GM12878 (cell line): ENCODE data around the gene TNFSF12. TPM values are rescaled to one million over a fixed set of nuclear protein-coding genes. Genes with fewer than 3 reads are reported as not detected.

ENCODE experiments used
- ATAC-seq: fragments of 200-7000 bp; cut with Tn5 transposase; 3 replicates; pipeline ENCODE4 v1.9.1; 2020; ENCODE audit warnings: mild to moderate bottlenecking, moderate library complexity
- BruUV-seq: library from RNA; stranded (reverse); fragments of 400-500 nt; replicated peaks from 2 replicates; lab custom pipeline; 2021; lab: Mats Ljungman, UMichigan
- CTCF ChIA-PET: fragments of 300-600 bp; sonication (Branson Sonifier 250); formaldehyde crosslinking; extraction: SDS; loops from one replicate; lab custom pipeline; 2021; ENCODE audit warnings: inconsistent platforms; lab: Yijun Ruan, JAX
- POLR2A ChIA-PET: fragments of 350-600 bp; formaldehyde crosslinking; extraction: SDS; loops from one replicate; lab custom pipeline; 2021; ENCODE audit warnings: inconsistent platforms; lab: Charles Lee
- RAD21 ChIA-PET: fragments of 300-600 bp; sonication (Branson Sonifier 250); formaldehyde crosslinking; loops from one replicate; lab custom pipeline; 2023; ENCODE audit warnings: antibody characterized with exemption; ENCODE audit not compliant: unreplicated experiment; lab: Charles Lee
- SMC1A ChIA-PET: fragments of 300-600 bp; sonication (Branson Sonifier 250); formaldehyde crosslinking; loops from one replicate; lab custom pipeline; 2023; ENCODE audit not compliant: unreplicated experiment, uncharacterized antibody; lab: Charles Lee
- DNase-seq: peaks from one replicate; pipeline ENCODE4 v3.0.0-alpha.2; 2011; ENCODE audit warnings: low read depth, low spot score
- FAIRE-seq: peaks from 3 replicates; lab custom pipeline; 2011; peaks lifted over from hg19 to GRCh38; lab: Jason Lieb, UNC
- H2AFZ ChIP-seq: 2 replicates; pipeline ENCODE4 v1.6.0; 2011; ENCODE audit warnings: low read depth, low read length, control low read depth; ENCODE audit not compliant: control insufficient read depth
- H3K27ac ChIP-seq: 2 replicates; pipeline ENCODE4 v1.5.1; 2011; ENCODE audit warnings: control low read depth; ENCODE audit not compliant: control insufficient read depth, insufficient read depth
- H3K27me3 ChIP-seq, 2 experiments: replicated peaks in 1 of 2; 2 replicates each; pipeline versions ENCODE4 v1.6.0 to v1.6.1; 2011; ENCODE audit warnings: low read length in 1 of 2; ENCODE audit not compliant: control insufficient read depth in 2 of 2, insufficient read depth in 2 of 2
- H3K36me3 ChIP-seq, 2 experiments: 2 replicates each; pipeline ENCODE4 v1.5.1; 2011; ENCODE audit warnings: low read length in 1 of 2; ENCODE audit not compliant: control insufficient read depth in 2 of 2, insufficient read depth in 2 of 2
- H3K4me1 ChIP-seq: 2 replicates; pipeline ENCODE4 v1.6.1; 2011; ENCODE audit warnings: mild to moderate bottlenecking, low read length, moderate library complexity, mixed read lengths; ENCODE audit not compliant: control insufficient read depth, insufficient read depth
- H3K4me2 ChIP-seq: 2 replicates; pipeline ENCODE4 v1.6.0; 2011; ENCODE audit warnings: control low read depth; ENCODE audit not compliant: control insufficient read depth, insufficient read depth
- H3K4me3 ChIP-seq: fragments of 200-600 bp; sonication (generic); 2 replicates; pipeline ENCODE4 v1.5.1; 2016
- H3K79me2 ChIP-seq: 2 replicates; pipeline ENCODE4 v1.6.0; 2011; ENCODE audit warnings: low read length; ENCODE audit not compliant: control insufficient read depth, insufficient read depth
- H3K9ac ChIP-seq: 2 replicates; pipeline ENCODE4 v1.8.0; 2011; ENCODE audit warnings: low read length, control low read depth, mixed read lengths; ENCODE audit not compliant: control insufficient read depth, insufficient read depth
- H3K9me3 ChIP-seq: replicated peaks from 3 replicates; pipeline ENCODE4 v1.5.1; 2011; ENCODE audit warnings: mild to moderate bottlenecking, low read length; ENCODE audit not compliant: control insufficient read depth, insufficient read depth
- H4K20me1 ChIP-seq: 2 replicates; pipeline ENCODE4 v1.6.0; 2011; ENCODE audit not compliant: control insufficient read depth, insufficient read depth
- BACH1 ChIP-seq: fragments of 450-650 bp; IDR thresholded peaks from 2 replicates; pipeline ENCODE4 v1.6.1; 2017; ENCODE audit warnings: mild to moderate bottlenecking, borderline replicate concordance
- CREM ChIP-seq: IDR thresholded peaks from 2 replicates; pipeline ENCODE4 v1.6.1; 2014; ENCODE audit warnings: antibody characterized with exemption, low read depth
- KLF5 ChIP-seq: fragments of 450-650 bp; IDR thresholded peaks from 2 replicates; pipeline ENCODE4 v1.6.1; 2014; ENCODE audit warnings: mild to moderate bottlenecking; ENCODE audit not compliant: partially characterized antibody
- MXI1 ChIP-seq: fragments of 150-350 bp; IDR thresholded peaks from 2 replicates; pipeline ENCODE4 v1.6.1; 2011; ENCODE audit warnings: low read depth, mild to moderate bottlenecking, inconsistent platforms, low read length, improper control_type of control experiment
- SIN3A ChIP-seq: IDR thresholded peaks from 2 replicates; pipeline ENCODE4 v1.6.1; 2012; ENCODE audit warnings: low read depth, low read length, improper control_type of control experiment
- ZSCAN29 ChIP-seq: fragments of 450-650 bp; IDR thresholded peaks from 2 replicates; pipeline ENCODE4 v1.6.1; 2017; ENCODE audit warnings: mild to moderate bottlenecking, moderate library complexity
- WGBS: methylation state at CpG from one replicate; pipeline ENCODE4 v1.1.6; 2016; ENCODE audit warnings: low lambda C conversion rate; ENCODE audit not compliant: insufficient replicate concordance, insufficient coverage; ENCODE audit errors: missing lambda C conversion rate; 5-methylcytosine and 5-hydroxymethylcytosine counted together
- in situ Hi-C: fragments of 300-500 bp; cut with MboI; formaldehyde crosslinking; loops from 9 replicates; pipeline ENCODE4 v1.14.3; 2018; ENCODE audit warnings: mixed read lengths
- intact Hi-C: fragments of 100-400 bp; cut with micrococcal nuclease; formaldehyde crosslinking; loops from one replicate; pipeline ENCODE4 v1.14.2; 2022; ENCODE audit not compliant: unreplicated experiment
- polyA plus RNA-seq, 11 experiments: library from polyadenylated mRNA; depleted of rRNA in 4 of 11; unstranded in 6 of 11; stranded (reverse) in 5 of 11; fragments of >200 nt; fragmentation: Nextera tagmentation in 4 of 11; fragmentation: Illumina TruSeq in 1 of 11; extraction: Ambion mirVana in 4 of 11; extraction: Trizol in 1 of 11; gene quantifications; 1 replicate in 1 of 11; 2 replicates in 10 of 11; pipeline versions ENCODE4 v1.2.1 to v1.2.3, GENCODE V29; 2011 to 2016; ENCODE audit warnings: inconsistent platforms in 2 of 11, missing spikeins in 2 of 11, low read depth in 1 of 11
- total RNA-seq, 4 experiments: library from RNA; depleted of rRNA in 3 of 4; stranded (reverse); fragments of >200 nt in 3 of 4; fragmentation: Illumina TruSeq in 1 of 4; extraction: Trizol in 1 of 4; gene quantifications; 2 replicates each; pipeline versions ENCODE4 v1.2.1 to v1.2.3, GENCODE V29; 2013 to 2021
- TF ChIP-seq, protein P1 (sequence below): fragments of 450-650 bp; IDR thresholded peaks from 2 replicates; pipeline ENCODE4 v1.6.1; 2016; ENCODE audit warnings: mild to moderate bottlenecking
- TF ChIP-seq, protein P2 (sequence below): fragments of 150-350 bp; IDR thresholded peaks from 2 replicates; pipeline ENCODE4 v1.6.1; 2014; ENCODE audit warnings: mild to moderate bottlenecking, low read depth, low read length
- TF ChIP-seq, protein P3 (sequence below), 3 experiments: IDR thresholded peaks in 2 of 3; conservative IDR thresholded peaks in 1 of 3; 2 replicates each; pipeline ENCODE4 v1.5.1; 2011; ENCODE audit warnings: low read depth in 3 of 3, low read length in 3 of 3, mild to moderate bottlenecking in 3 of 3, control low read depth in 2 of 3, moderate library complexity in 2 of 3, inconsistent platforms in 1 of 3, mixed read lengths in 1 of 3; ENCODE audit not compliant: control insufficient read depth in 2 of 3, insufficient read depth in 1 of 3; ENCODE audit errors: extremely low read depth in 1 of 3
- TF ChIP-seq, protein P4 (sequence below): fragments of 450-650 bp; IDR thresholded peaks from 2 replicates; pipeline ENCODE4 v1.6.1; 2017; ENCODE audit warnings: mild to moderate bottlenecking, moderate library complexity

Gene TNFSF12
- total and polyA plus RNA-seq, 10 of the 15 experiments (the other 5 are each of a cell fraction or from before 2014, with no cell fraction given) = 0.32 to 7.0 (median 2.6) TPM

DNA sequence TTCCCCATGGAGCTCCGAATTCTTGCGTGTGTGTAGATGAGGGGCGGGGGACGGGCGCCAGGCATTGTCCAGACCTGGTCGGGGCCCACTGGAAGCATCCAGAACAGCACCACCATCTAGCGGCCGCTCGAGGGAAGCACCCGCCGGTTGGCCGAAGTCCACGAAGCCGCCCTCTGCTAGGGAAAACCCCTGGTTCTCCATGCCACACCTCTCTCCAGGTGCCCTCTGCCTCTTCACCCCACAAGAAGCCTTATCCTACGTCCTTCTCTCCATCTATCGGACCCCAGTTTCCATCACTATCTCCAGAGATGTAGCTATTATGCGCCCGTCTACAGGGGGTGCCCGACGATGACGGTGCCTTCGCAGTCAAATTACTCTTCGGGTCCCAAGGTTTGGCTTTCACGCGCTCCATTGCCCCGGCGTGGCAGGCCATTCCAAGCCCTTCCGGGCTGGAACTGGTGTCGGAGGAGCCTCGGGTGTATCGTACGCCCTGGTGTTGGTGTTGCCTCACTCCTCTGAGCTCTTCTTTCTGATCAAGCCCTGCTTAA, 12.2 kb downstream of the TNFSF12 start:
- intact Hi-C loops (loop anchor here (1.0 to 5.0 kb wide), 6 partner anchors 11 to 204 kb away; partner anchors contain the start of genes FGF11 and TMEM102), in situ Hi-C loops (loop anchor here (25.0 kb wide), 1 partner anchor 524 kb away; the partner anchor contains the start of genes SLC16A11 and SLC16A13)
- Histone ChIP-seq H4K20me1 (no peaks in the 10 kb centered on the region), H3K36me3 (peaks cover 8 to 13% of the 10 kb centered on the region in 2 experiments; a peak in 3 of 4 replicates), H3K9ac (peak overlapping the region; percentile 83), H3K79me2 (peaks cover 34% of the 10 kb centered on the region), H2AFZ (peak overlapping the region; percentile 52), H3K4me1 (peaks cover 37% of the 10 kb centered on the region), H3K4me3 (peak overlapping the region; percentile 92), H3K9me3 (no peaks in the 10 kb centered on the region), H3K27me3 (no peaks in the 10 kb centered on the region), H3K27ac (peak overlapping the region; percentile 23), H3K4me2 (peak overlapping the region; percentile 92)
- ATAC-seq = peak; percentile 84
- ChIA-PET SMC1A (interaction anchor here (0.9 to 4.9 kb wide), 32 partner anchors 9 to 253 kb away, joined by 3 to 67 read pairs (median 5); partner anchors contain the start of genes TMEM102, TMEM95, TNFSF12 and TP53), CTCF (interaction anchor here (0.7 to 6.2 kb wide), 43 partner anchors 9 to 283 kb away, joined by 3 to 192 read pairs (median 7); partner anchors contain the start of genes ACAP1, CD68, CHRNB1 and FGF11), RAD21 (interaction anchor here (0.8 to 4.9 kb wide), 29 partner anchors 9 to 280 kb away, joined by 3 to 84 read pairs (median 5); partner anchors contain the start of genes ACAP1, CD68, CHRNB1 and MPDU1), POLR2A (interaction anchor here (0.7 to 4.2 kb wide), 17 partner anchors 14 to 232 kb away, joined by 3 to 36 read pairs (median 4); partner anchors contain the start of genes CD68, NEURL4, TMEM102 and TMEM256)
- TSS peak; percentile 89 for BruUV-seq
- no peak for DNase-seq
- FAIRE-seq = peak; percentile 80
- under 1% methylated on average over 31 of the region's 32 CpGs for WGBS
- TF ChIP-seq, protein P1, sequence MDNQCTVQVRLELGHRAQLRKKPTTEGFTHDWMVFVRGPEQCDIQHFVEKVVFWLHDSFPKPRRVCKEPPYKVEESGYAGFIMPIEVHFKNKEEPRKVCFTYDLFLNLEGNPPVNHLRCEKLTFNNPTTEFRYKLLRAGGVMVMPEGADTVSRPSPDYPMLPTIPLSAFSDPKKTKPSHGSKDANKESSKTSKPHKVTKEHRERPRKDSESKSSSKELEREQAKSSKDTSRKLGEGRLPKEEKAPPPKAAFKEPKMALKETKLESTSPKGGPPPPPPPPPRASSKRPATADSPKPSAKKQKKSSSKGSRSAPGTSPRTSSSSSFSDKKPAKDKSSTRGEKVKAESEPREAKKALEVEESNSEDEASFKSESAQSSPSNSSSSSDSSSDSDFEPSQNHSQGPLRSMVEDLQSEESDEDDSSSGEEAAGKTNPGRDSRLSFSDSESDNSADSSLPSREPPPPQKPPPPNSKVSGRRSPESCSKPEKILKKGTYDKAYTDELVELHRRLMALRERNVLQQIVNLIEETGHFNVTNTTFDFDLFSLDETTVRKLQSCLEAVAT = 0 out of 2 replicates have a peak, but pooled peaks have one; percentile 31
- TF ChIP-seq SIN3A (peak; percentile 62; the same call in 1 of the 2 replicates), ZSCAN29 (peak; percentile 74), CREM (peak; percentile 37; the same call in 1 of the 2 replicates), BACH1 (peak; percentile 72; the same call in 1 of the 2 replicates), MXI1 (peak; percentile 58; the same call in 1 of the 2 replicates), KLF5 (no peak)
- TF ChIP-seq, protein P2, sequence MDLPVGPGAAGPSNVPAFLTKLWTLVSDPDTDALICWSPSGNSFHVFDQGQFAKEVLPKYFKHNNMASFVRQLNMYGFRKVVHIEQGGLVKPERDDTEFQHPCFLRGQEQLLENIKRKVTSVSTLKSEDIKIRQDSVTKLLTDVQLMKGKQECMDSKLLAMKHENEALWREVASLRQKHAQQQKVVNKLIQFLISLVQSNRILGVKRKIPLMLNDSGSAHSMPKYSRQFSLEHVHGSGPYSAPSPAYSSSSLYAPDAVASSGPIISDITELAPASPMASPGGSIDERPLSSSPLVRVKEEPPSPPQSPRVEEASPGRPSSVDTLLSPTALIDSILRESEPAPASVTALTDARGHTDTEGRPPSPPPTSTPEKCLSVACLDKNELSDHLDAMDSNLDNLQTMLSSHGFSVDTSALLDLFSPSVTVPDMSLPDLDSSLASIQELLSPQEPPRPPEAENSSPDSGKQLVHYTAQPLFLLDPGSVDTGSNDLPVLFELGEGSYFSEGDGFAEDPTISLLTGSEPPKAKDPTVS = no peak
- TF ChIP-seq, protein P3, sequence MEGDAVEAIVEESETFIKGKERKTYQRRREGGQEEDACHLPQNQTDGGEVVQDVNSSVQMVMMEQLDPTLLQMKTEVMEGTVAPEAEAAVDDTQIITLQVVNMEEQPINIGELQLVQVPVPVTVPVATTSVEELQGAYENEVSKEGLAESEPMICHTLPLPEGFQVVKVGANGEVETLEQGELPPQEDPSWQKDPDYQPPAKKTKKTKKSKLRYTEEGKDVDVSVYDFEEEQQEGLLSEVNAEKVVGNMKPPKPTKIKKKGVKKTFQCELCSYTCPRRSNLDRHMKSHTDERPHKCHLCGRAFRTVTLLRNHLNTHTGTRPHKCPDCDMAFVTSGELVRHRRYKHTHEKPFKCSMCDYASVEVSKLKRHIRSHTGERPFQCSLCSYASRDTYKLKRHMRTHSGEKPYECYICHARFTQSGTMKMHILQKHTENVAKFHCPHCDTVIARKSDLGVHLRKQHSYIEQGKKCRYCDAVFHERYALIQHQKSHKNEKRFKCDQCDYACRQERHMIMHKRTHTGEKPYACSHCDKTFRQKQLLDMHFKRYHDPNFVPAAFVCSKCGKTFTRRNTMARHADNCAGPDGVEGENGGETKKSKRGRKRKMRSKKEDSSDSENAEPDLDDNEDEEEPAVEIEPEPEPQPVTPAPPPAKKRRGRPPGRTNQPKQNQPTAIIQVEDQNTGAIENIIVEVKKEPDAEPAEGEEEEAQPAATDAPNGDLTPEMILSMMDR (IDR thresholded peaks at IDR 0.05 in 2 of 3, conservative IDR thresholded peaks at IDR 0.05 in 1 of 3; ENCODE audit: control insufficient read depth in 2 of 3, extremely low read depth in 1 of 3, insufficient read depth in 1 of 3, low read depth in 3 of 3, low read length in 3 of 3) = peak; percentile 93 to 99 (median 93); a peak in 5 of 6 replicates
- TF ChIP-seq, protein P4, sequence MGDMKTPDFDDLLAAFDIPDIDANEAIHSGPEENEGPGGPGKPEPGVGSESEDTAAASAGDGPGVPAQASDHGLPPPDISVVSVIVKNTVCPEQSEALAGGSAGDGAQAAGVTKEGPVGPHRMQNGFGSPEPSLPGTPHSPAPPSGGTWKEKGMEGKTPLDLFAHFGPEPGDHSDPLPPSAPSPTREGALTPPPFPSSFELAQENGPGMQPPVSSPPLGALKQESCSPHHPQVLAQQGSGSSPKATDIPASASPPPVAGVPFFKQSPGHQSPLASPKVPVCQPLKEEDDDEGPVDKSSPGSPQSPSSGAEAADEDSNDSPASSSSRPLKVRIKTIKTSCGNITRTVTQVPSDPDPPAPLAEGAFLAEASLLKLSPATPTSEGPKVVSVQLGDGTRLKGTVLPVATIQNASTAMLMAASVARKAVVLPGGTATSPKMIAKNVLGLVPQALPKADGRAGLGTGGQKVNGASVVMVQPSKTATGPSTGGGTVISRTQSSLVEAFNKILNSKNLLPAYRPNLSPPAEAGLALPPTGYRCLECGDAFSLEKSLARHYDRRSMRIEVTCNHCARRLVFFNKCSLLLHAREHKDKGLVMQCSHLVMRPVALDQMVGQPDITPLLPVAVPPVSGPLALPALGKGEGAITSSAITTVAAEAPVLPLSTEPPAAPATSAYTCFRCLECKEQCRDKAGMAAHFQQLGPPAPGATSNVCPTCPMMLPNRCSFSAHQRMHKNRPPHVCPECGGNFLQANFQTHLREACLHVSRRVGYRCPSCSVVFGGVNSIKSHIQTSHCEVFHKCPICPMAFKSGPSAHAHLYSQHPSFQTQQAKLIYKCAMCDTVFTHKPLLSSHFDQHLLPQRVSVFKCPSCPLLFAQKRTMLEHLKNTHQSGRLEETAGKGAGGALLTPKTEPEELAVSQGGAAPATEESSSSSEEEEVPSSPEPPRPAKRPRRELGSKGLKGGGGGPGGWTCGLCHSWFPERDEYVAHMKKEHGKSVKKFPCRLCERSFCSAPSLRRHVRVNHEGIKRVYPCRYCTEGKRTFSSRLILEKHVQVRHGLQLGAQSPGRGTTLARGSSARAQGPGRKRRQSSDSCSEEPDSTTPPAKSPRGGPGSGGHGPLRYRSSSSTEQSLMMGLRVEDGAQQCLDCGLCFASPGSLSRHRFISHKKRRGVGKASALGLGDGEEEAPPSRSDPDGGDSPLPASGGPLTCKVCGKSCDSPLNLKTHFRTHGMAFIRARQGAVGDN = no peak
